A549 (cell line): ENCODE results near the gene RPL7A. TPM values are rescaled to one million over a fixed set of nuclear protein-coding genes. Genes with fewer than 3 reads are reported as not detected.

Experiments
- ATAC-seq, 2 experiments: fragments of 200-7000 bp in 1 of 2; fragments of >200 bp in 1 of 2; cut with Nextera tagmentation in 1 of 2; cut with Tn5 transposase in 1 of 2; 3 replicates each; pipeline versions ENCODE4 v1.8.0 to v1.9.1; 2018 to 2020; ENCODE audit warnings: mild to moderate bottlenecking in 1 of 2, moderate library complexity in 1 of 2
- CTCF ChIA-PET: fragments of 300-600 bp; sonication (Branson Sonifier 250); formaldehyde crosslinking; extraction: SDS; loops from one replicate; lab custom pipeline; 2021; ENCODE audit warnings: antibody characterized with exemption, inconsistent platforms; lab: Yijun Ruan, JAX
- POLR2A ChIA-PET: fragments of 350-600 bp; formaldehyde crosslinking; extraction: SDS; loops from one replicate; lab custom pipeline; 2021; ENCODE audit warnings: antibody characterized with exemption, inconsistent platforms; lab: Yijun Ruan, JAX
- DNase-seq, 2 experiments: peaks; one replicate each; pipeline versions ENCODE4 v3.0.0 to v3.0.0-alpha.2; 2011 to 2016; ENCODE audit warnings: low read depth in 1 of 2, low spot score in 1 of 2
- FAIRE-seq: peaks from 2 replicates; lab custom pipeline; 2011; peaks lifted over from hg19 to GRCh38; lab: Jason Lieb, UNC
- H3K27ac ChIP-seq, 2 experiments: fragments of >200 bp; sonication (Bioruptor Twin); formaldehyde crosslinking; 3 replicates each; pipeline ENCODE4 v1.5.1; 2016 to 2017
- H3K4me1 ChIP-seq: fragments of >200 bp; sonication (Bioruptor Twin); formaldehyde crosslinking; 3 replicates; pipeline ENCODE4 v1.6.1; 2016
- H3K4me2 ChIP-seq: fragments of >200 bp; sonication (Bioruptor Twin); formaldehyde crosslinking; 3 replicates; pipeline ENCODE4 v1.6.1; 2016
- H3K4me3 ChIP-seq: fragments of >200 bp; sonication (Bioruptor Twin); formaldehyde crosslinking; 3 replicates; pipeline ENCODE4 v1.5.1; 2016
- H3K9me3 ChIP-seq: fragments of >200 bp; sonication (Bioruptor Twin); formaldehyde crosslinking; 3 replicates; pipeline ENCODE4 v1.6.1; 2016
- BCL3 ChIP-seq: fragments of >200 bp; sonication (Bioruptor Twin); formaldehyde crosslinking; IDR thresholded peaks from 3 replicates; pipeline ENCODE4 v1.6.1; 2016
- BHLHE40 ChIP-seq: IDR thresholded peaks from 2 replicates; pipeline ENCODE4 v1.6.1; 2012; ENCODE audit warnings: low read depth, low read length, inconsistent platforms
- CBX2 ChIP-seq: fragments of 200-600 bp; sonication (generic); IDR thresholded peaks from 2 replicates; pipeline ENCODE4 v1.6.1; 2016; ENCODE audit warnings: low read depth, mild to moderate bottlenecking, borderline replicate concordance
- CBX8 ChIP-seq: fragments of 200-600 bp; sonication (generic); IDR thresholded peaks from 2 replicates; pipeline ENCODE4 v1.6.1; 2016
- CEBPB ChIP-seq, 2 experiments: fragments of >200 bp in 1 of 2; sonication (Bioruptor Twin) in 1 of 2; formaldehyde crosslinking in 1 of 2; IDR thresholded peaks; 2 replicates each; pipeline ENCODE4 v1.6.1; 2012 to 2016
- EHMT2 ChIP-seq: fragments of 200-600 bp; sonication (generic); IDR thresholded peaks from 2 replicates; pipeline ENCODE4 v1.6.1; 2016; ENCODE audit warnings: antibody characterized with exemption, low read depth, mild to moderate bottlenecking, moderate library complexity
- ESRRA ChIP-seq: fragments of 150-350 bp; IDR thresholded peaks from 2 replicates; pipeline ENCODE4 v1.6.1; 2014; ENCODE audit warnings: mild to moderate bottlenecking, low read length, borderline replicate concordance
- FOSB ChIP-seq: fragments of 250-450 bp; sonication (Bioruptor Pico); IDR thresholded peaks from 2 replicates; pipeline ENCODE4 v1.5.0; 2020; ENCODE audit warnings: mild to moderate bottlenecking, moderate library complexity
- GATA3 ChIP-seq: IDR thresholded peaks from 2 replicates; pipeline ENCODE4 v1.6.1; 2012; ENCODE audit warnings: borderline replicate concordance
- HOXA7 ChIP-seq: fragments of 250-450 bp; sonication (Bioruptor Pico); IDR thresholded peaks from 2 replicates; pipeline ENCODE4 v1.5.0; 2020; ENCODE audit warnings: mild to moderate bottlenecking, moderate library complexity
- HOXB5 ChIP-seq: fragments of 250-450 bp; sonication (Bioruptor Pico); IDR thresholded peaks from 2 replicates; pipeline ENCODE4 v1.5.0; 2020; ENCODE audit warnings: mild to moderate bottlenecking, moderate library complexity
- JUNB ChIP-seq: fragments of >200 bp; sonication (Bioruptor Twin); formaldehyde crosslinking; IDR thresholded peaks from 2 replicates; pipeline ENCODE4 v1.6.1; 2016
- MAFK ChIP-seq: fragments of 450-650 bp; IDR thresholded peaks from 2 replicates; pipeline ENCODE4 v1.6.1; 2014; ENCODE audit not compliant: partially characterized antibody
- MAX ChIP-seq: IDR thresholded peaks from 2 replicates; pipeline ENCODE4 v1.6.1; 2012
- NFE2L2 ChIP-seq: fragments of 150-350 bp; conservative IDR thresholded peaks from 2 replicates; pipeline ENCODE4 v1.6.1; 2014; ENCODE audit warnings: low read length
- NPAS2 ChIP-seq: fragments of 250-450 bp; sonication (Bioruptor Pico); IDR thresholded peaks from 2 replicates; pipeline ENCODE4 v1.8.0; 2022; ENCODE audit warnings: mild to moderate bottlenecking, moderate library complexity, borderline replicate concordance
- PHF8 ChIP-seq: fragments of 200-600 bp; sonication (generic); IDR thresholded peaks from 2 replicates; pipeline ENCODE4 v1.6.1; 2016; ENCODE audit warnings: low read depth, mild to moderate bottlenecking, antibody characterized with exemption, moderate library complexity, borderline replicate concordance
- POLR2AphosphoS2 ChIP-seq: conservative IDR thresholded peaks from 2 replicates; pipeline ENCODE4 v1.6.1; 2012; ENCODE audit warnings: low read length, improper control_type of control experiment, inconsistent platforms
- TP53 ChIP-seq: fragments of 250-450 bp; sonication (Bioruptor Pico); IDR thresholded peaks from 2 replicates; pipeline ENCODE4 v1.5.0; 2021; ENCODE audit warnings: mild to moderate bottlenecking, moderate library complexity
- ZFP36 ChIP-seq: fragments of 450-650 bp; IDR thresholded peaks from 2 replicates; pipeline ENCODE4 v1.6.1; 2014; ENCODE audit warnings: borderline replicate concordance; ENCODE audit not compliant: partially characterized antibody
- WGBS: methylation state at CpG from one replicate; pipeline ENCODE4 v1.1.6; 2017; ENCODE audit errors: missing lambda C conversion rate; 5-methylcytosine and 5-hydroxymethylcytosine counted together
- polyA plus RNA-seq, 4 experiments: library from polyadenylated mRNA; depleted of rRNA in 3 of 4; stranded (reverse); fragments of >200 nt; fragmentation: RNase III in 1 of 4; extraction: RNeasy Plus Mini Kit Qiagen cat#74134 plus additional on column Dnase treatment in 1 of 4; gene quantifications; 2 replicates in 3 of 4; 3 replicates in 1 of 4; pipeline ENCODE4 v1.2.3, GENCODE V29; 2011 to 2017
- TF ChIP-seq, protein P1 (sequence below): IDR thresholded peaks from 2 replicates; pipeline ENCODE4 v1.6.1; 2012; ENCODE audit warnings: low read depth, borderline replicate concordance
- TF ChIP-seq, protein P2 (sequence below): fragments of 450-650 bp; IDR thresholded peaks from 2 replicates; pipeline ENCODE4 v1.6.1; 2014; ENCODE audit warnings: antibody characterized with exemption
- TF ChIP-seq, protein P3 (sequence below): fragments of >200 bp; sonication (Bioruptor Twin); formaldehyde crosslinking; IDR thresholded peaks from 2 replicates; pipeline ENCODE4 v1.6.1; 2016
- TF ChIP-seq, protein P4 (sequence below): IDR thresholded peaks from 2 replicates; pipeline ENCODE4 v1.6.1; 2012
- TF ChIP-seq, protein P5 (sequence below): fragments of 250-450 bp; sonication (Bioruptor Pico); IDR thresholded peaks from 2 replicates; pipeline ENCODE4 v1.5.0; 2021; ENCODE audit warnings: mild to moderate bottlenecking, moderate library complexity, borderline replicate concordance

RPL7A gene
- polyA plus RNA-seq, 2 of the 4 experiments (the other 2 are of a cell fraction) = 2,218 to 2,608 TPM

DNA sequence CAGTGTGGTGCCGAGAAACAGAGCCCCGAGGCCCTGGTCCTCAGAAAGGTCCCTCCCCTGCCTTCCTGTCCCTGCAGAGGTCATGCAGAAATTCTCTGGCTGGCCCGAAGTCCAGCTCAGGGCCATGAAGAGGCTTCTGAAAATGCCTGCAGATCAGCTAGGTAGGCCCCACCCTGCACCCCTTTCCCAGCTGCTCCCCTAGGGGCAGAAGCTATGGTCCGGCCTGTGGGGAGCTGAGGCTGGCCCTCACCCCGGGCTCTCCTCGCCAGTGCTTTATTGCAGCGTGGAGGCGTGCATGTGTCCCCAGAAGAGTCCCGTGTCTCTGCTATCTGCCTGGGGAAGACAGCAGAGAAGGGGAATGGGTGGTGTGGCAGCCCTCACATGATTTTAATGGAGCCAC is 49.9 kb downstream of the RPL7A start:
- Histone ChIP-seq H3K27ac (no peak overlapping the region), H3K4me2 (no peak overlapping the region), H3K4me1 (no peaks in the 10 kb centered on the region), H3K4me3 (no peak overlapping the region), H3K9me3 (no peaks in the 10 kb centered on the region)
- no peak for FAIRE-seq
- ChIA-PET CTCF (interaction anchor here (1.1 to 4.4 kb wide), 6 partner anchors 8 to 89 kb away, joined by 3 to 21 read pairs (median 5); no protein-coding TSS in a partner anchor), POLR2A (no interaction called here)
- no peak for DNase-seq
- 69% methylated on average over 9 of the region's 9 CpGs for WGBS
- peak; percentile 6 to 11; a peak in 1 of 6 replicates for ATAC-seq
- no peak for TF ChIP-seq EHMT2
- TF ChIP-seq, protein P1, sequence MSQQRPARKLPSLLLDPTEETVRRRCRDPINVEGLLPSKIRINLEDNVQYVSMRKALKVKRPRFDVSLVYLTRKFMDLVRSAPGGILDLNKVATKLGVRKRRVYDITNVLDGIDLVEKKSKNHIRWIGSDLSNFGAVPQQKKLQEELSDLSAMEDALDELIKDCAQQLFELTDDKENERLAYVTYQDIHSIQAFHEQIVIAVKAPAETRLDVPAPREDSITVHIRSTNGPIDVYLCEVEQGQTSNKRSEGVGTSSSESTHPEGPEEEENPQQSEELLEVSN = no peak
- TF ChIP-seq CBX2 = no peak
- TF ChIP-seq NPAS2 = no peak
- TF ChIP-seq, protein P2, sequence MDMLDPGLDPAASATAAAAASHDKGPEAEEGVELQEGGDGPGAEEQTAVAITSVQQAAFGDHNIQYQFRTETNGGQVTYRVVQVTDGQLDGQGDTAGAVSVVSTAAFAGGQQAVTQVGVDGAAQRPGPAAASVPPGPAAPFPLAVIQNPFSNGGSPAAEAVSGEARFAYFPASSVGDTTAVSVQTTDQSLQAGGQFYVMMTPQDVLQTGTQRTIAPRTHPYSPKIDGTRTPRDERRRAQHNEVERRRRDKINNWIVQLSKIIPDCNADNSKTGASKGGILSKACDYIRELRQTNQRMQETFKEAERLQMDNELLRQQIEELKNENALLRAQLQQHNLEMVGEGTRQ = no peak
- TF ChIP-seq POLR2AphosphoS2 = no peak
- TF ChIP-seq GATA3 = no peak
- TF ChIP-seq ESRRA = no peak
- no peak for TF ChIP-seq FOSB (CRISPR knock-in tag)
- TF ChIP-seq HOXB5 (CRISPR knock-in tag) = no peak
- TF ChIP-seq CEBPB (IDR thresholded peaks at IDR 0.05) = no peak
- no peak for TF ChIP-seq TP53 (CRISPR knock-in tag)
- TF ChIP-seq MAX = no peak

DNA sequence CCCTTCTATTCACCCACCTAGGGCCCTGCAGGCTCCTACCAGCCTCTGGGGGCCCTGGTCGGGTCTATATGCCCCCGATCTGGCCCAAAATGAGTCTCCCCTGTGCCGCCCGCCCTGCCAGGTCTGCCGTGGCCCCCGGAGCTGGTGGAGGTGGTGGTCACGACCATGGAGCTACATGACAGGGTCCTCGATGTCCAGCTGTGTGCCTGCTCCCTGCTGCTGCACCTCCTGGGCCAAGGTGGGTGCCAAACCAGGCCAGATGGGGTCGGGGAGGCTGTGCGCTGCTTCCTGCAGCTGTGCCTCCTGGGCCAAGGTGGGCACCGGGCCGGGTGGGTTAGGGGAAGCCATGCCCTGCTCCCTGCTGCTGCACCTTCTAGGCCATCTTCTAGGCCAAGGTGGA is 52.3 kb downstream of the RPL7A start:
- ChIA-PET POLR2A (interaction anchor here (0.7 kb wide), 1 partner anchor 323 kb away, joined by 6 read pairs; no protein-coding TSS in a partner anchor), CTCF (interaction anchor here (0.9 to 1.2 kb wide), 3 partner anchors 20 to 86 kb away, joined by 3 to 4 read pairs (median 3); no protein-coding TSS in a partner anchor)
- Histone ChIP-seq H3K27ac (no peak overlapping the region), H3K4me2 (no peak overlapping the region), H3K4me3 (no peak overlapping the region), H3K4me1 (no peaks in the 10 kb centered on the region), H3K9me3 (no peaks in the 10 kb centered on the region)
- no peak for TF ChIP-seq TP53 (CRISPR knock-in tag)
- TF ChIP-seq, protein P3, sequence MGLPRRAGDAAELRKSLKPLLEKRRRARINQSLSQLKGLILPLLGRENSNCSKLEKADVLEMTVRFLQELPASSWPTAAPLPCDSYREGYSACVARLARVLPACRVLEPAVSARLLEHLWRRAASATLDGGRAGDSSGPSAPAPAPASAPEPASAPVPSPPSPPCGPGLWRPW = no peak
- TF ChIP-seq BCL3 = no peak
- no peak for TF ChIP-seq EHMT2
- no peak for TF ChIP-seq HOXA7
- TF ChIP-seq, protein P4, sequence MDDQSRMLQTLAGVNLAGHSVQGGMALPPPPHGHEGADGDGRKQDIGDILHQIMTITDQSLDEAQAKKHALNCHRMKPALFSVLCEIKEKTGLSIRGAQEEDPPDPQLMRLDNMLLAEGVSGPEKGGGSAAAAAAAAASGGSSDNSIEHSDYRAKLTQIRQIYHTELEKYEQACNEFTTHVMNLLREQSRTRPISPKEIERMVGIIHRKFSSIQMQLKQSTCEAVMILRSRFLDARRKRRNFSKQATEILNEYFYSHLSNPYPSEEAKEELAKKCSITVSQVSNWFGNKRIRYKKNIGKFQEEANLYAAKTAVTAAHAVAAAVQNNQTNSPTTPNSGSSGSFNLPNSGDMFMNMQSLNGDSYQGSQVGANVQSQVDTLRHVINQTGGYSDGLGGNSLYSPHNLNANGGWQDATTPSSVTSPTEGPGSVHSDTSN = no peak
- TF ChIP-seq, protein P5, sequence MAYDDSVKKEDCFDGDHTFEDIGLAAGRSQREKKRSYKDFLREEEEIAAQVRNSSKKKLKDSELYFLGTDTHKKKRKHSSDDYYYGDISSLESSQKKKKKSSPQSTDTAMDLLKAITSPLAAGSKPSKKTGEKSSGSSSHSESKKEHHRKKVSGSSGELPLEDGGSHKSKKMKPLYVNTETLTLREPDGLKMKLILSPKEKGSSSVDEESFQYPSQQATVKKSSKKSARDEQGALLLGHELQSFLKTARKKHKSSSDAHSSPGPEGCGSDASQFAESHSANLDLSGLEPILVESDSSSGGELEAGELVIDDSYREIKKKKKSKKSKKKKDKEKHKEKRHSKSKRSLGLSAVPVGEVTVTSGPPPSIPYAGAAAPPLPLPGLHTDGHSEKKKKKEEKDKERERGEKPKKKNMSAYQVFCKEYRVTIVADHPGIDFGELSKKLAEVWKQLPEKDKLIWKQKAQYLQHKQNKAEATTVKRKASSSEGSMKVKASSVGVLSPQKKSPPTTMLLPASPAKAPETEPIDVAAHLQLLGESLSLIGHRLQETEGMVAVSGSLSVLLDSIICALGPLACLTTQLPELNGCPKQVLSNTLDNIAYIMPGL = no peak
- TF ChIP-seq, protein P2 = no peak
- TF ChIP-seq CEBPB (IDR thresholded peaks at IDR 0.05) = no peak
- no peak for TF ChIP-seq MAFK
- no peak for TF ChIP-seq PHF8
- no peak for TF ChIP-seq CBX8
- TF ChIP-seq NFE2L2 = no peak
- TF ChIP-seq BHLHE40 = no peak
- TF ChIP-seq JUNB = no peak
- TF ChIP-seq ZFP36 = no peak
- TF ChIP-seq, protein P1 = no peak
- WGBS = 50% methylated on average over 1 of the region's 12 CpGs
- FAIRE-seq = no peak
- no peak for ATAC-seq
- no peak for DNase-seq
